ENCODE results near the gene SYNJ1. TPM values are rescaled to one million over a fixed set of nuclear protein-coding genes. Genes with fewer than 3 reads are reported as not detected.

SYNJ1 gene
- total and polyA plus RNA-seq, 8 donors = 15.3 to 26.5 (median 18.1) TPM

DNA sequence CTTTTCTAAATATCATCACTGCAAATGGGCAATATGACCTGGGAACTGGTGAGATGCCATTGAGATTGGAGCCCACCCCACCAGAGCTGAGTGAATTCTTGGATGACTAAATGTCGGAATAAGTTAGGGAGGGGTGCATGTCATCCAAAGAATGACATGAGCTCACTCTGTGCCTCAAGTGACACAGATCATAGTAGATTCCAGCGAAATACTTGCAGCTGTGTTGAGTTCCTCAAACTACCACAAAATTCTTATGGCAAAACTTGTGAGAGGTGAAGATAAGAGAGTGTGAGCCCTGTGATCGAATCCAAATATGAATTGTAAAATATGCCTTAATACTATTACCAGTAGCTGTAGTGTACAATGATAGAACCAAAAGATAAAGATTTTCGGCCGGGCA lies 140.2 kb downstream of the SYNJ1 start:
- ATAC-seq (no peak), DNase-seq (no peak)
- TF ChIP-seq, protein P1, sequence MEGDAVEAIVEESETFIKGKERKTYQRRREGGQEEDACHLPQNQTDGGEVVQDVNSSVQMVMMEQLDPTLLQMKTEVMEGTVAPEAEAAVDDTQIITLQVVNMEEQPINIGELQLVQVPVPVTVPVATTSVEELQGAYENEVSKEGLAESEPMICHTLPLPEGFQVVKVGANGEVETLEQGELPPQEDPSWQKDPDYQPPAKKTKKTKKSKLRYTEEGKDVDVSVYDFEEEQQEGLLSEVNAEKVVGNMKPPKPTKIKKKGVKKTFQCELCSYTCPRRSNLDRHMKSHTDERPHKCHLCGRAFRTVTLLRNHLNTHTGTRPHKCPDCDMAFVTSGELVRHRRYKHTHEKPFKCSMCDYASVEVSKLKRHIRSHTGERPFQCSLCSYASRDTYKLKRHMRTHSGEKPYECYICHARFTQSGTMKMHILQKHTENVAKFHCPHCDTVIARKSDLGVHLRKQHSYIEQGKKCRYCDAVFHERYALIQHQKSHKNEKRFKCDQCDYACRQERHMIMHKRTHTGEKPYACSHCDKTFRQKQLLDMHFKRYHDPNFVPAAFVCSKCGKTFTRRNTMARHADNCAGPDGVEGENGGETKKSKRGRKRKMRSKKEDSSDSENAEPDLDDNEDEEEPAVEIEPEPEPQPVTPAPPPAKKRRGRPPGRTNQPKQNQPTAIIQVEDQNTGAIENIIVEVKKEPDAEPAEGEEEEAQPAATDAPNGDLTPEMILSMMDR (IDR thresholded peaks at IDR 0.05) = no peak
- Histone ChIP-seq H3K27ac (no peak overlapping the region), H3K4me3 (no peak overlapping the region), H3K9me3 (no peaks in the 10 kb centered on the region), H3K4me1 (no peaks in the 10 kb centered on the region), H3K36me3 (no peaks in the 10 kb centered on the region), H3K27me3 (no peaks in the 10 kb centered on the region)
- intact Hi-C loops (cut with DNase I) = no loop called here

DNA sequence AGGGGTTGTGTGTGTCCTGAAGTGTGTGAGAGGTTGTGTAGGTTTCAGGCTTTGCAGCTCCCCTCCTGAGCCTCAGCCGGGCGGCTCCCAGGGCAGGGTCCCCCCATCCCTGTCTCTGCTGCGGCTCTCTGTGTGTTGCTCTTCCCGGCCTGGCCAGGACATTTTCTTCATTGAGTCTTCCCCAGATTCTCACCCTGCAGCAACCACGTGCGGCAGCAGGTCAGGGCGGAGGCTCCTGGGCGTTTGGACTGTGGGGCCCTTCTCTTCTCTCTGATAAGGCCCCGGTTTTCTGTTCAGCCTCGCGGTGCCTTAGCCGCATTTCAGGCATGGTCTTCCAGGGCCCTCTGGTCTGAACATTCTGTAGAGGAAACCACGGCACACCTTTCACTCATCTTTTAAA lies 140.7 kb downstream of the SYNJ1 start:
- Histone ChIP-seq H3K4me3 (no peak overlapping the region), H3K27ac (no peak overlapping the region), H3K9me3 (no peaks in the 10 kb centered on the region), H3K27me3 (no peaks in the 10 kb centered on the region), H3K4me1 (no peaks in the 10 kb centered on the region), H3K36me3 (no peaks in the 10 kb centered on the region)
- ATAC-seq (no peak), DNase-seq (no peak)
- intact Hi-C loops (cut with DNase I) = no loop called here
- TF ChIP-seq, protein P1 (IDR thresholded peaks at IDR 0.05) = no peak

DNA sequence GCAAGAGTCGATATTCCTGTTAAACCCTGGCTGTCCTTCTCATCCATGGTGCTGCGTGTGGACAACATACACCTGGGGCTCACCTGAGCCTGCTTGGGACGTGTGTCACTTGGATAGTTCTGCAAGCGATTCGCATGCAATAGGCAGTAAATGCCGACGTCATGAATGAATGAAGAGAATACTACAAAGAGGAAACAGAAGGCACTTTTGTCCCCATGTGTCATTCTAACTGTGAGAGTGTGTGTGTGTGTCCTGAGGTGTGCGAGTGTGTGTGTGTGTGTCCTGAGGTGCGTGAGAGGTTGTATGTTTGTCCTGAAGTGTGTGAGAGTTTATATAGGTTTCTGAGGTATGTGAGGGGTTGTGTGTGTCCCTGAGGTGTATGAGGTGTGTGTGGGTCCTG lies 141.8 kb downstream of the SYNJ1 start:
- intact Hi-C loops (cut with DNase I) = no loop called here
- Histone ChIP-seq H3K27me3 (no peaks in the 10 kb centered on the region), H3K36me3 (no peaks in the 10 kb centered on the region), H3K4me3 (no peak overlapping the region), H3K27ac (no peak overlapping the region), H3K4me1 (no peaks in the 10 kb centered on the region), H3K9me3 (no peaks in the 10 kb centered on the region)
- no peak for DNase-seq
- TF ChIP-seq, protein P1 (IDR thresholded peaks at IDR 0.05) = no peak
- ATAC-seq = no peak

DNA sequence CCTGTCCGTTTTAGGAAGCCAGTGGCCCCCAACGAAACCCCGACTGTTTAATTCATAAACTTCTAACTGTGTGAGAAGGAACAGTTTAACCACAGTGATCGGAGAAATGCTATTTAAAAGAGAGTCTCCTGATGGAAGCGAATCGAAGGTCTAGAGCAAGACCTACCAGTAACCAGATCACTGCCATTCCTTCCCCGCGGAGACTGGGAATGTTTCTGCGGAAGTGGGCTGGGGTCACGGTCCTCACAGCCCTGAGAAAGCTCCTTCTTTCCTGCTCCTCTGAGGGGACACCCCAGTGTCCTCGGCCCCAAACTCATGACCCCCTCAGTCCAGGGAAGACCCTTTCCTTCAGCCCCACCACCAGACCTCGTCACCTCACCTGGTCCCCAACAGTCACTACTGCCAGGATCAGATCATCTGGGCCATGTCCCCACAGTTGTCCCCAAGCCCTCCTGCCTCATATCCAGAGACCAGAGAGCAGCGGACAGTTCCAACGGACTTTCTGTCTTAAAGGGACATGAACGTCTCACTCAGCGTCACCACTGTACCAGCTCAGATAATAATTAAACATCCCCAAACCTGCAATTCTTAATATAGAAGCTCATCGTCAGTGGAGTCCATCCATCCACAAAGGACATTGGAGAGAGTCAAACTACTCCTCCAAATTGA lies 142.6 kb downstream of the SYNJ1 start, which contains the start of gene TCP10L:
TCP10L (minus strand) TSS at position 482 of the 669 bp plus-strand sequence. CDS start 1,219 bp downstream, outside the sequence.
- TF ChIP-seq, protein P1 (IDR thresholded peaks at IDR 0.05) = no peak
- H3K4me3 ChIP-seq = no peak within 1 kb of the TSS
- ATAC-seq = no peak
- H3K9me3 ChIP-seq = no peaks in the 10 kb centered on the region
- H3K27ac ChIP-seq = no peak within 1 kb of the TSS
- no peaks in the 10 kb centered on the region for H3K27me3 ChIP-seq
- no peaks in the 10 kb centered on the region for H3K4me1 ChIP-seq
- no peaks in the 10 kb centered on the region for H3K36me3 ChIP-seq
- no peak for DNase-seq
- intact Hi-C loops (cut with DNase I) = no loop called here

DNA sequence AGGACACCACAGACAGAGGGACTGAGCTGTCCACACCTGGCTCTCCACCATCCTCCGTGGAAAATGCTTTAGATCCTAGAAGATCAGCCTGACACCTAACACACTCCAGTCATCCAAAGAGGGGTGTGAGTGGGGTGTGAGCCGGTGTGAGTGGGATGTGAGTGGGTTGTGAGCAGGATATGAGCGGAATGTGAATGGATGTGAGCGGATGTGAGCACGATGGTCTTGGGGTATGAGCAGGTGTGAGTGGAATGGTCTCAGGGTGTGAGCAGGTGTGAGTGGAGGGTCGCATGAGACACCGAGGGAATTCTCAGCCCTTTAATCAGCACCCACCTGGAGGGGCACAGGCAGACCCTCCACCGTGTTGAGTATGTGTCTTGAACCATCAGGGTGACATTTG lies 143.3 kb downstream of the SYNJ1 start:
- H3K27ac ChIP-seq = no peak overlapping the region
- no peak for ATAC-seq
- no peaks in the 10 kb centered on the region for H3K4me1 ChIP-seq
- no peaks in the 10 kb centered on the region for H3K9me3 ChIP-seq
- TF ChIP-seq, protein P1 (IDR thresholded peaks at IDR 0.05) = no peak
- no peak overlapping the region for H3K4me3 ChIP-seq
- intact Hi-C loops (cut with DNase I) = no loop called here
- no peaks in the 10 kb centered on the region for H3K27me3 ChIP-seq
- no peaks in the 10 kb centered on the region for H3K36me3 ChIP-seq
- DNase-seq = no peak

Data from left lung (tissue), 10 donors.